GM18861 (cell line): ENCODE measurements around the gene MACROH2A1.

ENCODE experiments used
- ATAC-seq: cut with Tn5 transposase; IDR thresholded peaks from one replicate; pipeline ENCODE4 v1.9.1; 2021; ENCODE audit not compliant: unreplicated experiment

MACROH2A1 gene

GRCh38 chr5:135295852-135296251 lies 103.2 kb downstream of the MACROH2A1 start:
- ATAC-seq: no peak

DNA sequence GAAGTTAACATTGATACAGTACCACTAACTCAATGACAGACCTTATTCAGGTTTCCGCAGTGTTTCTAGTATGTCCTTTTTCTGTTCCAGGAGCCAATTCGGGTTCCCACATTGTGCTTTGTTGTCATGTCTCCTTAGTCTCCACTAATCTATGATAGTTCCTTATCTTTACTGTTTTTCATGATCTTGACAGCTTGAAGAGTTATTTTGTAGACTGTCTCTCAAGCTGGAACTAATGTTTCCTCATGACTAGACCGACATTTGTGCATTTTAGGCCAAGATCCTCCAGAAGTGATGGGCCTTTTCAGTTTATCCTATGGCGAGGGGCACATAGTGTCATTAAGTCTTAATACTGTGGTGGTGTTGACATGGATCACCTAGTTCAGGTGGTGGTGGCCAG lies 104.2 kb downstream of the MACROH2A1 start:
- ATAC-seq: no peak

GRCh38 chr5:135289651-135290050 lies 109.4 kb downstream of the MACROH2A1 start:
- no peak for ATAC-seq

DNA sequence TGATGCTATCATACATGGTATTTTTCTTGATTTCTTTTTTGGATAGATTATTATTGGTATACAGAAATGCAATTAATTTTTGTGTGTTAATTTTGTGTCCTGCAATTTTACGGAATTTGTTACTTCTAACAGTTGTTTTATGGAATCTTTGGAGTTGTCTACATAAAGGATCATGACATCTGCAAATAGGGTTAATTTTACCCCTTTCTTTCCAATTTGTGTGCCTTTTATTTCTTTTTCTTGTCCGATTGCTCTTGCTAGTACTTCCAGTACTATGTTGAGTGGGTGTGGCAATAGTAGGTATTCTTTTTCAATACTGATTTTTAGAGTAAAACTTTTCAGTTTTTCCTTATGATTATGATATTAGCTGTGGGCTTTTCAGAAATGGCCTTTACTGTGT lies 111.5 kb downstream of the MACROH2A1 start:
- ATAC-seq: no peak
